Measurements from ENCODE around the gene GIGYF2. TPM values are rescaled to one million over a fixed set of nuclear protein-coding genes. Genes with fewer than 3 reads are reported as not detected.

The GIGYF2 gene
- total RNA-seq, 2 experiments from 2014 or later = 52.5 to 55.5 TPM

DNA sequence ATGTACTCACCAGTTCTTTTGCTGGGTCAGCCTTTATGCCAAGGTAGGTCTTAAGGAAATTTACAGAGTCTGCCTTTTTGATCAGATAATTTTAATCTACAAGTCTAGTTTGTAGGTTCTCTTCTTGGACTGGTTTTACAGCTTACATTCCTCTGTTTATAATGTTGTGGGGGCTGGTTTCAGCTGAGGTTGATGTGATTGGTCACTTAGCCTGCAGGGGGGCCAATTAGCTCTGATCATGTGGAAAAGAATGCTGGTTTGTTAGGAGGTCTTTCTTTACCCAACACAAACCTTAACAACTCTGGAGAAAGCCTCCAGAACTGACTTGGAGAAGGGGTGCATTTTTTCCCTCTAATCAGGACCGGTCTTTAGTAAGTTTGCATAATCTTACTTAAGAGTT is 79.3 kb downstream of the GIGYF2 start, which contains the start of gene KCNJ13:
Gene KCNJ13, minus strand, starts transcription at position 131 of the 400 bp plus-strand sequence. CDS start 5,203 bp downstream, outside the sequence.
- ChIA-PET POLR2A (no interaction called here), CTCF (no interaction called here)
- Mint-ChIP-seq H3K27me3 (no peaks in the 10 kb centered on the region), H3K4me1 (ENCODE audit: low read depth) (peaks cover 20% of the 10 kb centered on the region), H3K36me3 (ENCODE audit: low read depth) (peaks cover 55% of the 10 kb centered on the region), H3K27ac (no peak within 1 kb of the TSS), H3K4me3 (no peak within 1 kb of the TSS), H3K9me3 (no peaks in the 10 kb centered on the region)
- intact Hi-C loops (cut with DNase I, micrococcal nuclease) = no loop called here
- no peaks in the 10 kb centered on the region for H3K27me3 ChIP-seq (ENCODE audit: control insufficient read depth in 1 of 2, insufficient read depth in 2 of 2, low read length in 2 of 2)
- H3K9me3 ChIP-seq (ENCODE audit: control insufficient read depth in 1 of 2, insufficient read depth in 1 of 2, low read length in 2 of 2) = no peaks in the 10 kb centered on the region
- no peak for ATAC-seq (ENCODE audit: poor library complexity)
- peaks cover 4% of the 10 kb centered on the region for H3K4me1 ChIP-seq (ENCODE audit: insufficient read depth, low read length)
- peaks cover 20% of the 10 kb centered on the region for H3K36me3 ChIP-seq (ENCODE audit: insufficient read depth, low read length)
- no peak within 1 kb of the TSS for H3K27ac ChIP-seq (ENCODE audit: low read depth in 1 of 2, low read length in 2 of 2)
- TF ChIP-seq CTCF (IDR thresholded peaks at IDR 0.05) = no peak
- no peak within 1 kb of the TSS for H3K4me3 ChIP-seq (ENCODE audit: low read length)
- DNase-seq = no peak

- Histone ChIP-seq H3K27me3 (ENCODE audit: control insufficient read depth in 1 of 2, insufficient read depth in 2 of 2, low read length in 2 of 2) (no peaks in the 10 kb centered on the region), H3K4me3 (ENCODE audit: low read length) (no peak overlapping the region), H3K36me3 (ENCODE audit: insufficient read depth, low read length) (peaks cover 19% of the 10 kb centered on the region), H3K9me3 (ENCODE audit: control insufficient read depth in 1 of 2, insufficient read depth in 1 of 2, low read length in 2 of 2) (no peaks in the 10 kb centered on the region), H3K4me1 (ENCODE audit: insufficient read depth, low read length) (no peaks in the 10 kb centered on the region), H3K27ac (ENCODE audit: low read depth in 1 of 2, low read length in 2 of 2) (no peak overlapping the region)
- intact Hi-C loops (cut with DNase I, micrococcal nuclease) = no loop called here
- TF ChIP-seq CTCF (IDR thresholded peaks at IDR 0.05) = no peak
- H3K36me3 Mint-ChIP-seq (ENCODE audit: low read depth) = peaks cover 56% of the 10 kb centered on the region
- POLR2A ChIA-PET = interaction anchor here (0.6 kb wide), 1 partner anchor 30 kb away, joined by 3 read pairs; no protein-coding TSS in a partner anchor
- H3K27me3 Mint-ChIP-seq = no peaks in the 10 kb centered on the region
- no peaks in the 10 kb centered on the region for H3K9me3 Mint-ChIP-seq
- CTCF ChIA-PET = no interaction called here
- DNase-seq (no peak), ATAC-seq (ENCODE audit: poor library complexity) (no peak)
- H3K4me1 Mint-ChIP-seq (ENCODE audit: low read depth) = peaks cover 20% of the 10 kb centered on the region
- no peak overlapping the region for H3K4me3 Mint-ChIP-seq
- H3K27ac Mint-ChIP-seq = no peak overlapping the region
Measured at GRCh38 chr2:232777276-232777675, 80.1 kb downstream of the GIGYF2 start.

- POLR2A ChIA-PET = interaction anchor here (0.5 kb wide), 1 partner anchor 10 kb away, joined by 5 read pairs; no protein-coding TSS in a partner anchor
- H3K27me3 ChIP-seq (ENCODE audit: control insufficient read depth in 1 of 2, insufficient read depth in 2 of 2, low read length in 2 of 2) = no peaks in the 10 kb centered on the region
- Mint-ChIP-seq H3K4me3 (no peak overlapping the region), H3K36me3 (ENCODE audit: low read depth) (peaks cover 58% of the 10 kb centered on the region), H3K4me1 (ENCODE audit: low read depth) (peaks cover 6% of the 10 kb centered on the region), H3K27me3 (no peaks in the 10 kb centered on the region), H3K9me3 (no peaks in the 10 kb centered on the region), H3K27ac (no peak overlapping the region)
- no peaks in the 10 kb centered on the region for H3K4me1 ChIP-seq (ENCODE audit: insufficient read depth, low read length)
- peaks cover 10% of the 10 kb centered on the region for H3K36me3 ChIP-seq (ENCODE audit: insufficient read depth, low read length)
- H3K9me3 ChIP-seq (ENCODE audit: control insufficient read depth in 1 of 2, insufficient read depth in 1 of 2, low read length in 2 of 2) = no peaks in the 10 kb centered on the region
- DNase-seq (no peak), ATAC-seq (ENCODE audit: poor library complexity) (no peak)
- CTCF ChIA-PET = interaction anchor here (0.5 kb wide), 1 partner anchor 534 kb away, joined by 3 read pairs; no protein-coding TSS in a partner anchor
- TF ChIP-seq CTCF (IDR thresholded peaks at IDR 0.05) = no peak
- no peak overlapping the region for H3K4me3 ChIP-seq (ENCODE audit: low read length)
- intact Hi-C loops (cut with DNase I, micrococcal nuclease) = no loop called here
- H3K27ac ChIP-seq (ENCODE audit: low read depth in 1 of 2, low read length in 2 of 2) = no peak overlapping the region
Measured at GRCh38 chr2:232779465-232779864, 82.3 kb downstream of the GIGYF2 start.

All from CD4-positive, alpha-beta T cell (primary cell).